Measurements from ENCODE around the gene RFX1. TPM values are rescaled to one million over a fixed set of nuclear protein-coding genes. Genes with fewer than 3 reads are reported as not detected.

The RFX1 gene
- total and polyA plus RNA-seq, 2 donors (not counting 1 experiment from before 2014, with no cell fraction given) = 9.2 to 33.3 TPM

DNA sequence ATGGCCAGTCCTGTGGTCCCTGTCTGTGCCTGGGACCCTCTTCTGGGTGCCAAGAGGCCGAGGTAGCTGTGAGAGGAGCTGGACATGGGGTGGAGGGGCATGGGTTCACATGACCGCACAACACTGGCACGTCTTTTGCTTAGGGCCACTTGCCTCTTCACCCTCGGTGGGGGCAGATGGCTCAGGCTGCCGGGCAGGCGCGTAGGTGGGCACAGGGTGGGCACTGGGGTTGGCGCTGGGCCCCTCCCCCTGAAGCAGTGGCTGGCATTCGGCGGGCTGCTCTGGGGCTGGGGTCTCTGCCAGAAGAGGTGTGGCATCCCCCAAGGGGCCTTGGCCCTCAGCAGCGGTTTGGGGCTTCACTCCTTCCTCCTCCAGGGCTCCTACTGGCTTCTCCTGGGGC is 47.4 kb upstream of the RFX1 start:
- peaks cover 12% of the 10 kb centered on the region for H3K4me1 Mint-ChIP-seq
- ChIA-PET CTCF (interaction anchor here (1.1 to 2.0 kb wide), 4 partner anchors 10 to 173 kb away, joined by 3 to 8 read pairs (median 4); partner anchors contain the start of gene MISP3), POLR2A (interaction anchor here (0.6 kb wide), 1 partner anchor 11 kb away, joined by 5 read pairs; no protein-coding TSS in a partner anchor)
- H3K4me2 ChIP-seq (replicated peaks; ENCODE audit: low read depth, low read length, poor library complexity, severe bottlenecking) = no peak overlapping the region
- WGBS (ENCODE audit: insufficient coverage) = 93% methylated on average over 11 of the region's 11 CpGs
- no peak for ATAC-seq (ENCODE audit: low read depth)
- H3K4me1 ChIP-seq (ENCODE audit: control insufficient read depth in 2 of 2, insufficient read depth in 2 of 2, low read length in 2 of 2) = peaks cover 11 to 14% of the 10 kb centered on the region in 2 donors
- peaks cover 0 to 8% (median under 1%) of the 10 kb centered on the region in 3 donors for H3K9me3 ChIP-seq (ENCODE audit: control extremely low read depth in 1 of 3, control insufficient read depth in 2 of 3, insufficient read depth in 1 of 3, low read length in 2 of 3)
- no peak overlapping the region for H3K4me3 Mint-ChIP-seq
- TF ChIP-seq, protein P1, sequence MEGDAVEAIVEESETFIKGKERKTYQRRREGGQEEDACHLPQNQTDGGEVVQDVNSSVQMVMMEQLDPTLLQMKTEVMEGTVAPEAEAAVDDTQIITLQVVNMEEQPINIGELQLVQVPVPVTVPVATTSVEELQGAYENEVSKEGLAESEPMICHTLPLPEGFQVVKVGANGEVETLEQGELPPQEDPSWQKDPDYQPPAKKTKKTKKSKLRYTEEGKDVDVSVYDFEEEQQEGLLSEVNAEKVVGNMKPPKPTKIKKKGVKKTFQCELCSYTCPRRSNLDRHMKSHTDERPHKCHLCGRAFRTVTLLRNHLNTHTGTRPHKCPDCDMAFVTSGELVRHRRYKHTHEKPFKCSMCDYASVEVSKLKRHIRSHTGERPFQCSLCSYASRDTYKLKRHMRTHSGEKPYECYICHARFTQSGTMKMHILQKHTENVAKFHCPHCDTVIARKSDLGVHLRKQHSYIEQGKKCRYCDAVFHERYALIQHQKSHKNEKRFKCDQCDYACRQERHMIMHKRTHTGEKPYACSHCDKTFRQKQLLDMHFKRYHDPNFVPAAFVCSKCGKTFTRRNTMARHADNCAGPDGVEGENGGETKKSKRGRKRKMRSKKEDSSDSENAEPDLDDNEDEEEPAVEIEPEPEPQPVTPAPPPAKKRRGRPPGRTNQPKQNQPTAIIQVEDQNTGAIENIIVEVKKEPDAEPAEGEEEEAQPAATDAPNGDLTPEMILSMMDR (IDR thresholded peaks at IDR 0.05) = no peak
- TF ChIP-seq EZH2 (IDR thresholded peaks at IDR 0.05; ENCODE audit: borderline replicate concordance, insufficient read depth, low read depth, low read length, poor library complexity, severe bottlenecking) = no peak
- H3K79me2 ChIP-seq (ENCODE audit: control insufficient read depth, insufficient read depth, low read length) = no peaks in the 10 kb centered on the region
- DNase-seq = no peak
- peaks cover 0 to 22% (median 14%) of the 10 kb centered on the region in 4 experiments for H3K27me3 ChIP-seq (replicated peaks in 1 of 4; ENCODE audit: control extremely low read depth in 1 of 4, control insufficient read depth in 3 of 4, insufficient read depth in 4 of 4, low read length in 3 of 4)
- no peaks in the 10 kb centered on the region for H3K9me3 Mint-ChIP-seq (ENCODE audit: insufficient read depth)
- peaks cover 7 to 40% of the 10 kb centered on the region in 2 experiments for H3K36me3 ChIP-seq (replicated peaks in 1 of 2; ENCODE audit: control extremely low read depth in 1 of 2, control insufficient read depth in 1 of 2, extremely low read depth in 1 of 2, insufficient read depth in 2 of 2, low read length in 1 of 2)
- no peak overlapping the region for H3K27ac ChIP-seq (ENCODE audit: low read length in 2 of 2)
- H4K20me1 ChIP-seq (ENCODE audit: control insufficient read depth, insufficient read depth, low read length, poor library complexity, severe bottlenecking) = peaks cover 16% of the 10 kb centered on the region
- H3K9ac ChIP-seq (ENCODE audit: low read length) = no peak overlapping the region
- intact Hi-C loops (cut with micrococcal nuclease) = no loop called here
- no peak overlapping the region for H3K27ac Mint-ChIP-seq
- H2AFZ ChIP-seq (ENCODE audit: insufficient read depth, low read depth, low read length, poor library complexity, severe bottlenecking) = no peak overlapping the region
- H3K27me3 Mint-ChIP-seq = peaks cover 13% of the 10 kb centered on the region
- no peak overlapping the region for H3K4me3 ChIP-seq (ENCODE audit: control extremely low read depth in 1 of 5, extremely low read depth in 1 of 5, insufficient read depth in 1 of 5, low read depth in 2 of 5, low read length in 4 of 5)

DNA sequence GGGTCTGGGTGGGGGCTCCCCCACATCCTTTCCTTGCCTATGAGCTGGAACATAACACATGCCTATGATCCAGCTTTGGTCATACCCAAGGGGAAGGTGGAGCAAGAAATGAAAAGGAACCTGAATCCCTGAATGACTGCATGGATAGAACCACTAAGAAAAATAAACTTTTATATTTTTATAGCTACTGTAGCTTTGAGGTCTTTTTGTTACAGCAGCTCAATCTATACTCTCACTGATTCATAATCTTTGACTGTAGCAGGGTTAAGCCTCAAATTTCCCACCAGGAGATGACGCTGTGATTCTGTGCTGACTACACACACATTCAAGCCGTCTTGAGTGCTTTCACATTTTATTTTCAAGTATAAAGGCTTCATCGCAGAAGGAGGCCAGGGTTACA is 46.9 kb upstream of the RFX1 start:
- H3K4me2 ChIP-seq (replicated peaks; ENCODE audit: low read depth, low read length, poor library complexity, severe bottlenecking) = no peak overlapping the region
- H3K79me2 ChIP-seq (ENCODE audit: control insufficient read depth, insufficient read depth, low read length) = no peaks in the 10 kb centered on the region
- Mint-ChIP-seq H3K27ac (no peak overlapping the region), H3K4me3 (no peak overlapping the region), H3K4me1 (peaks cover 8% of the 10 kb centered on the region), H3K27me3 (peaks cover 8% of the 10 kb centered on the region), H3K9me3 (ENCODE audit: insufficient read depth) (no peaks in the 10 kb centered on the region)
- intact Hi-C loops (cut with micrococcal nuclease) = no loop called here
- no peak overlapping the region for H2AFZ ChIP-seq (ENCODE audit: insufficient read depth, low read depth, low read length, poor library complexity, severe bottlenecking)
- no peak for TF ChIP-seq EZH2 (IDR thresholded peaks at IDR 0.05; ENCODE audit: borderline replicate concordance, insufficient read depth, low read depth, low read length, poor library complexity, severe bottlenecking)
- TF ChIP-seq, protein P1 (IDR thresholded peaks at IDR 0.05) = no peak
- H3K36me3 ChIP-seq (replicated peaks in 1 of 2; ENCODE audit: control extremely low read depth in 1 of 2, control insufficient read depth in 1 of 2, extremely low read depth in 1 of 2, insufficient read depth in 2 of 2, low read length in 1 of 2) = peaks cover 9 to 44% of the 10 kb centered on the region in 2 experiments
- no peak overlapping the region for H3K4me3 ChIP-seq (ENCODE audit: control extremely low read depth in 1 of 5, extremely low read depth in 1 of 5, insufficient read depth in 1 of 5, low read depth in 2 of 5, low read length in 4 of 5)
- peaks cover 6 to 10% of the 10 kb centered on the region in 2 donors for H3K4me1 ChIP-seq (ENCODE audit: control insufficient read depth in 2 of 2, insufficient read depth in 2 of 2, low read length in 2 of 2)
- H3K9me3 ChIP-seq (ENCODE audit: control extremely low read depth in 1 of 3, control insufficient read depth in 2 of 3, insufficient read depth in 1 of 3, low read length in 2 of 3) = peaks cover 0 to 11% (median 2%) of the 10 kb centered on the region in 3 donors
- H3K9ac ChIP-seq (ENCODE audit: low read length) = no peak overlapping the region
- peaks cover 20% of the 10 kb centered on the region for H4K20me1 ChIP-seq (ENCODE audit: control insufficient read depth, insufficient read depth, low read length, poor library complexity, severe bottlenecking)
- H3K27ac ChIP-seq (ENCODE audit: low read length in 2 of 2) = no peak overlapping the region
- ChIA-PET POLR2A (interaction anchor here (0.6 to 0.7 kb wide), 3 partner anchors 8 to 38 kb away, joined by 3 to 6 read pairs (median 5); no protein-coding TSS in a partner anchor), CTCF (interaction anchor here (0.8 to 2.0 kb wide), 6 partner anchors 9 to 172 kb away, joined by 3 to 8 read pairs (median 3); partner anchors contain the start of gene MISP3)
- DNase-seq (no peak), ATAC-seq (ENCODE audit: low read depth) (no peak)
- H3K27me3 ChIP-seq (replicated peaks in 1 of 4; ENCODE audit: control extremely low read depth in 1 of 4, control insufficient read depth in 3 of 4, insufficient read depth in 4 of 4, low read length in 3 of 4) = peaks cover 0 to 17% (median 10%) of the 10 kb centered on the region in 4 experiments
- WGBS (ENCODE audit: insufficient coverage) = 100% methylated on average over 1 of the region's 3 CpGs

All from B cell (primary cell).